22Rv1 (cell line): ENCODE results near the gene LEMD2.
A peak's percentile ranks its signal among the peaks of the same experiment; 100 is the strongest.

ENCODE experiments used
- H3K27ac ChIP-seq: fragments of 450-650 bp; 2 replicates; pipeline ENCODE4 v1.5.1; 2017
- ZFX ChIP-seq: fragments of 450-650 bp; IDR thresholded peaks from 2 replicates; pipeline ENCODE4 v1.6.1; 2017; ENCODE audit warnings: antibody characterized with exemption, borderline replicate concordance
- TF ChIP-seq, protein P1 (sequence below): fragments of 450-650 bp; IDR thresholded peaks from 2 replicates; pipeline ENCODE4 v1.5.1; 2017; ENCODE audit warnings: mild to moderate bottlenecking

Gene LEMD2

DNA sequence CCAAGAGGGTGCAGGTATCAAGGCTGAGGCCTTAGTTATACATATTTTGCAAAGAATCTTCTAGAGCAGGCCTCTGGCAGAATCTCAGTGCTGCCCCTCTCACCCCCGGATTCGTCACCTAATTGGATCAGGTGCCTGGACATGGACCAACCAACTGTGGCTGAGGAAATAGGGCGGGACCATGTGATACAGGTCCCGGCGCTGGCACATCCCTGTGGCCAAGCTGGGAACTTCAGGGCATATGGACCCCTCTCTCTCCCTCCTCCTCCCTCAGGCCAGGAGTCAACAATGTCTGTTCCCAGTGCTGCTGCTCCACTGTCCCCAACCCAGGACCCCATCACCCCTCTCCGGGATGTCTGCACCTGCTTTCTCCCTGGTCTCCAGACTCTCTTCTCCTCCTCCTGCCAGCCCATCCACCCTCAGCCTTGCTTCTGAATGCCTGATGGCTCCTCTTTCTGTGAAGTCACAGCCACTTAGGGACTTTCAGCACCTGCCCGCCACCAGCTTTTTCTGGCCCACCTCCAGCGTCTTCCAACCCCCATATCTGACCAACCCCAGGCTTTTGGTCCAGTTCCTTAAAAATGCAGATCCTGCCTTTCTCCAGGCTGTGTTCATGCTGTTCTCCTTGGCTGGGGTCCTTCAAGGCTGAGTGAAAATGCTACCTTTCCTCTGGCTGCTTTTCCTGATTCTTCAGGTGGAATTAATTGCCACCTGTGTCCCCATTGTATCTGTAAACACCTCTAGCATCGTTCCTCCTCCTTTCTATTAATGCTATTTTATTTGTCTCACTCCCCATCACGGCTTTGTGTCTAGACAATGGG is 33.9 kb upstream of the LEMD2 start:
- no peak for TF ChIP-seq ZFX
- TF ChIP-seq, protein P1, sequence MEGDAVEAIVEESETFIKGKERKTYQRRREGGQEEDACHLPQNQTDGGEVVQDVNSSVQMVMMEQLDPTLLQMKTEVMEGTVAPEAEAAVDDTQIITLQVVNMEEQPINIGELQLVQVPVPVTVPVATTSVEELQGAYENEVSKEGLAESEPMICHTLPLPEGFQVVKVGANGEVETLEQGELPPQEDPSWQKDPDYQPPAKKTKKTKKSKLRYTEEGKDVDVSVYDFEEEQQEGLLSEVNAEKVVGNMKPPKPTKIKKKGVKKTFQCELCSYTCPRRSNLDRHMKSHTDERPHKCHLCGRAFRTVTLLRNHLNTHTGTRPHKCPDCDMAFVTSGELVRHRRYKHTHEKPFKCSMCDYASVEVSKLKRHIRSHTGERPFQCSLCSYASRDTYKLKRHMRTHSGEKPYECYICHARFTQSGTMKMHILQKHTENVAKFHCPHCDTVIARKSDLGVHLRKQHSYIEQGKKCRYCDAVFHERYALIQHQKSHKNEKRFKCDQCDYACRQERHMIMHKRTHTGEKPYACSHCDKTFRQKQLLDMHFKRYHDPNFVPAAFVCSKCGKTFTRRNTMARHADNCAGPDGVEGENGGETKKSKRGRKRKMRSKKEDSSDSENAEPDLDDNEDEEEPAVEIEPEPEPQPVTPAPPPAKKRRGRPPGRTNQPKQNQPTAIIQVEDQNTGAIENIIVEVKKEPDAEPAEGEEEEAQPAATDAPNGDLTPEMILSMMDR = peak; percentile 51
- no peak overlapping the region for H3K27ac ChIP-seq

DNA sequence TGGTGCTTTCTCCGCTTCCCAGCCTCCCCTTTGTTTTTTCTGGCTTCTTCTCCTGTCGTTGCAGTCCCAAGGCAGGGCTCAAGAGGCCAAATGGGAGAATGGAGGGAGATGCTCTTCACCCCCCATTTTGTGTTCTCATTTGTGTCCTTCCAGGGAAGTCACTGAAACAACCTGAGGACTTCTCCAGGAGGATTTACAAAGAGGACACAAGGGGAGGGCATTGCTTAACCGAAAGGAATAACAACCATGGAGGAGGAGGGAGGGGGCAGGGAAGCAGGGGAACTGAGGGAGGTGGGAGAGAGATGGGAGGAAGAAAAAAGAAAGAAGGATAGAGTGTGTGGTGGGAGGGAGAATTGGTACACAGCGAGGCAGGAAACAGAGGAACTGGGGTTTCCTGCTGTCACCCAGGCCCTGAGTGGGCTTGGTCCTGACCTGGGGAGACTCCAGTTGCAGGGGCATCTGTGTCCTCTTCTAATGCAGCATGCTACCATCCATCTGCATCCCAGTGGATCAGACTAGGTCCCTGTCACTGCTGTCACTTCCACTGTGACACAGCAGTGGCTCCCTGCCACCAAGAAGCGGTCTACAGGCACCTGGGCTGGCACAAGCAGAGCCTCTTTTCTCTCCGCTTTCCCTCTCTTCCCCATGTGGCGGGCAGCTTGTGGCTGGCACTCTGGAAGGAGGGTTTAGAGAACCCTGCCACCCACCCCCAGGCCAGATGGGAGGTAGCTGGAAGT is 32.0 kb upstream of the LEMD2 start:
- no peak overlapping the region for H3K27ac ChIP-seq
- TF ChIP-seq ZFX = no peak
- TF ChIP-seq, protein P1 = no peak

DNA sequence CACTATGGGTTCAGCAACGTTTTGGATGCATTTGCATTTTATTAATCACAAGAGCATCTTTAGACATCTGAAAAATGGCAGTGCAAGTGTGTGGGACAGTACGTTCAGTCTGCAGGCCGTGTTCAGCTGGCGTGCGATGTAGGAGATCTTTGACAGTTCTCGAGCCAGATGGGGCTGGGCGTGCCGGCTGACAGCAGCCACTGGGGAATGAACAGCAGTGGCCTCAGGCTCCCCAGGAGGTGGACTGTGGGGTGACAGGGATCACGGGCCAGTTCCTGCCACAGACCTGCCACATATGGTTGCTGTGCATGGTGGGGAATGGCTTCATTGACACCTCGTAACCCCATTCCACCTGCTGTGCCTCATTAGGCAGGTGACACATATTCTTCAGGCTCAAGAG is 31.3 kb upstream of the LEMD2 start:
- TF ChIP-seq ZFX = no peak
- TF ChIP-seq, protein P1 = no peak
- no peak overlapping the region for H3K27ac ChIP-seq

DNA sequence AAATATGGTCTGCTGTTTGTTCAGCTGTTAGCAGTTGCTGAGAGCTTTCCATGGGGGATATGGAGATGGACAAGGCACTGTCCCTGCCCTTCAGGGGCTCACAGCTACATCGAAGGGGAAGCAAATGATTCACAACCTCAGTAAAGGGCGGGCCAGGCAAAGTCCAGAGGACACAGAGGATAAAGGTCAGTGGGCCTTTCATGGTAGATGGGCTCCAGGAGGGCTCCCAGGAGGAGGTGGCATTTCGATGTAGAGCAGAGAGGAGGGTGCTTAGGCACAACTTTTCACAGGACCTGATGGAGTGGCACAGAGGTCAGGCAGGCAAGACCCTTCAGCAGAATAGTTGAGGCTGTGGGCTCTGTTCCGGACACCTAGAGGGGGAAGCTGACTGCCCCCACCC is 30.1 kb upstream of the LEMD2 start:
- TF ChIP-seq, protein P1 = no peak
- TF ChIP-seq ZFX = no peak
- no peak overlapping the region for H3K27ac ChIP-seq

DNA sequence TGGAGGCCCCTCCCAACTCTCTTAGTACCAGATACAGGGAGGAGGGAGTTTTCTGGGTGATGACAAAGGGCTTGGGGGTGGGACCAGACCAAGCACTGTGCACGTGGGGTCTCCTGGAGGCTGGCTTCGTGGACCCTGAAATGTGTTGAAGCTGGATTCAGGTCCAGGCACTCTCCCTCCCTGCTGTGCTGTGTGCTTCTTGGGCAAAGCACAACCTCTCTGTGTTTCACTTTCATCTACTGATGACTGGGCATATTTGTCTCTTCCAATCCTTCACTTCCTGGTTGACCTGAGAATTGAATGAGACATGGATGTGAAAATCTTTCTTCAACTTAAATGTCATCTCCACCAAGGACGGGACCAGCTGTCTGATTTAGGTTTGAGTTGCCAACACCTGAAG is 29.4 kb upstream of the LEMD2 start:
- no peak overlapping the region for H3K27ac ChIP-seq
- TF ChIP-seq, protein P1 = no peak
- TF ChIP-seq ZFX = no peak

DNA sequence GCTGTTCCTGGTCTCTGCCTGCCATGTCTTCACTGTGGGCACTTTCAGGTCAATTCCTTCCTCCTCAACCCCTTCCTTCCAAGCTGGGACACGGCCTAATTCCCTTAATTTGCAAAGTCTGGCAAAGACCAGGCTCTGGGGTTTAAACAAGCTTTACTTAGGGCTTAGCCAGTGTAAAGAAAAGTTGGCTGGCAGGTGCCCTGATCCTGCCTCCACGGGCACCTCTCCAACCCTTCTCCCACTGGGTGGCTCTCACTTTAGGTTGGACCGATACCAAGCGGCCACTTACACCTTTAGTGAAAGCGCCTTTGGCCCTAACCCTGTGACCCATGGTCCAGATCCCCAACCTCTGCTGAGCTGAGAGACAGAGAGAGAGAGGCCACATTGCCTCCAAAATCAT is 28.6 kb upstream of the LEMD2 start:
- no peak for TF ChIP-seq ZFX
- TF ChIP-seq, protein P1 = no peak
- H3K27ac ChIP-seq = no peak overlapping the region

DNA sequence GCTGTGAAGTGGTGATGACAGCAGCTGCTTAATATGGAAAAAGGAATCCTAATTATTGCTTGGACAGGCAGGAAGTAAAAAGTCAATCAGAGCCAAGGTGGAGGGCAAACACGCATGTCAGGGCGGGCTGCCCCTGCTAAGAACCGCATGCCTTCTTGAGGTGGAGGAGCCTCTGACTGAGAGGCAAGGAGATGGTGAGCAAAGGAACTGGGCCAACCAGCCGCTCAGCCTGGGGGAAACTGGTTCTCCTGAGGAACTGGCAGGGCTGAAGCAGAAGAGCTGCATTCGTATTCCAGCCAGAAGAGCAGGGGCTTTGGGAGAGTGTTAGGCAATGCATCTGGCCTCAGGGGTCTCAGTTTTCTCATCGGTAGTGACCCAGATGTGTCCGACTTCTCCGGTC is 28.0 kb upstream of the LEMD2 start:
- TF ChIP-seq ZFX = no peak
- TF ChIP-seq, protein P1 = no peak
- no peak overlapping the region for H3K27ac ChIP-seq
